HAP-1 (cell line): ENCODE data around the gene CASR.

ENCODE experiments used
- DNase-seq, 2 experiments: peaks; one replicate each; pipeline ENCODE4 v3.0.0-alpha.2; 2016 to 2020; ENCODE audit warnings: low spot score in 2 of 2
- H3K27me3 ChIP-seq: fragments of 250-450 bp; sonication (Bioruptor Pico); 2 replicates; pipeline ENCODE4 v1.5.1; 2020; ENCODE audit warnings: low read depth, mild to moderate bottlenecking, moderate library complexity
- H3K36me3 ChIP-seq: fragments of 250-450 bp; sonication (Bioruptor Pico); replicated peaks from 2 replicates; pipeline ENCODE4 v1.5.1; 2020; ENCODE audit warnings: mild to moderate bottlenecking
- H3K4me1 ChIP-seq: fragments of 250-450 bp; sonication (Bioruptor Pico); 2 replicates; pipeline ENCODE4 v1.5.1; 2020; ENCODE audit warnings: mild to moderate bottlenecking
- H3K4me3 ChIP-seq: fragments of 250-450 bp; sonication (Bioruptor Pico); 2 replicates; pipeline ENCODE4 v1.5.1; 2020; ENCODE audit warnings: mild to moderate bottlenecking, moderate library complexity
- H3K9me3 ChIP-seq: fragments of 250-450 bp; sonication (Bioruptor Pico); 2 replicates; pipeline ENCODE4 v1.5.1; 2020; ENCODE audit warnings: mild to moderate bottlenecking, moderate library complexity
- in situ Hi-C: fragments of 300-500 bp; cut with MboI; formaldehyde crosslinking; loops from 3 replicates; pipeline ENCODE4 v1.14.3; 2020; ENCODE audit warnings: low sequenced_read_pairs, inconsistent platforms, mixed read lengths

Gene CASR

DNA sequence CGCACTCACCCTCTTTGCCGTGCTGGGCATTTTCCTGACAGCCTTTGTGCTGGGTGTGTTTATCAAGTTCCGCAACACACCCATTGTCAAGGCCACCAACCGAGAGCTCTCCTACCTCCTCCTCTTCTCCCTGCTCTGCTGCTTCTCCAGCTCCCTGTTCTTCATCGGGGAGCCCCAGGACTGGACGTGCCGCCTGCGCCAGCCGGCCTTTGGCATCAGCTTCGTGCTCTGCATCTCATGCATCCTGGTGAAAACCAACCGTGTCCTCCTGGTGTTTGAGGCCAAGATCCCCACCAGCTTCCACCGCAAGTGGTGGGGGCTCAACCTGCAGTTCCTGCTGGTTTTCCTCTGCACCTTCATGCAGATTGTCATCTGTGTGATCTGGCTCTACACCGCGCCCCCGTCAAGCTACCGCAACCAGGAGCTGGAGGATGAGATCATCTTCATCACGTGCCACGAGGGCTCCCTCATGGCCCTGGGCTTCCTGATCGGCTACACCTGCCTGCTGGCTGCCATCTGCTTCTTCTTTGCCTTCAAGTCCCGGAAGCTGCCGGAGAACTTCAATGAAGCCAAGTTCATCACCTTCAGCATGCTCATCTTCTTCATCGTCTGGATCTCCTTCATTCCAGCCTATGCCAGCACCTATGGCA is 100.5 kb downstream of the CASR start:
- Histone ChIP-seq H3K27me3 (peaks cover 4% of the 10 kb centered on the region; the same call in 1 of the 2 replicates), H3K9me3 (no peaks in the 10 kb centered on the region), H3K36me3 (no peaks in the 10 kb centered on the region), H3K4me3 (no peak overlapping the region), H3K4me1 (no peaks in the 10 kb centered on the region)
- no peak for DNase-seq
- in situ Hi-C loops = no loop called here

DNA sequence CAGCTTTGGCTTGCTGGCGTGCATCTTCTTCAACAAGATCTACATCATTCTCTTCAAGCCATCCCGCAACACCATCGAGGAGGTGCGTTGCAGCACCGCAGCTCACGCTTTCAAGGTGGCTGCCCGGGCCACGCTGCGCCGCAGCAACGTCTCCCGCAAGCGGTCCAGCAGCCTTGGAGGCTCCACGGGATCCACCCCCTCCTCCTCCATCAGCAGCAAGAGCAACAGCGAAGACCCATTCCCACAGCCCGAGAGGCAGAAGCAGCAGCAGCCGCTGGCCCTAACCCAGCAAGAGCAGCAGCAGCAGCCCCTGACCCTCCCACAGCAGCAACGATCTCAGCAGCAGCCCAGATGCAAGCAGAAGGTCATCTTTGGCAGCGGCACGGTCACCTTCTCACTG is 101.0 kb downstream of the CASR start:
- Histone ChIP-seq H3K27me3 (peaks cover 4% of the 10 kb centered on the region; the same call in 1 of the 2 replicates), H3K4me3 (no peak overlapping the region), H3K9me3 (no peaks in the 10 kb centered on the region), H3K4me1 (no peaks in the 10 kb centered on the region), H3K36me3 (no peaks in the 10 kb centered on the region)
- DNase-seq = no peak
- in situ Hi-C loops = no loop called here

DNA sequence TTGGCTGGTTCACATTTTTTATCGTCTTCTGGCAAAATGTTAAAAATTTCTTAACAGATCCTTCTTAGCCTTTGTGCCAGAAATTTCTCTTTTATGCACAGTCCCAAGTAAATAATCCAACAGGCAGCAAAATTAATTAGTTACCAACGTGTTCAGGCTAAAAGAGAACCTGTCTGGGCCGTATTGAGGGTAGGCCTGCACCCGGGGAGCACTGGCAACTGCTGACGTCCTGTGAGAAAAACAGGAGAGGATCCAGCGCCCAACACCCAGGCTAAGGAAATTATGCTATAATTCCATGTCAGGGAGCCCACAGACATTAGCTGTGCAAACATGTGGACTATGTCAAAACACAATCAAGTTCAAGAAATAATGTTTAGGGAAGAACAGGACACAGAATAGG is 110.9 kb downstream of the CASR start:
- no peak for DNase-seq
- H3K4me1 ChIP-seq = no peaks in the 10 kb centered on the region
- in situ Hi-C loops = no loop called here
- no peaks in the 10 kb centered on the region for H3K36me3 ChIP-seq
- H3K27me3 ChIP-seq = no peaks in the 10 kb centered on the region
- no peaks in the 10 kb centered on the region for H3K9me3 ChIP-seq
- no peak overlapping the region for H3K4me3 ChIP-seq

DNA sequence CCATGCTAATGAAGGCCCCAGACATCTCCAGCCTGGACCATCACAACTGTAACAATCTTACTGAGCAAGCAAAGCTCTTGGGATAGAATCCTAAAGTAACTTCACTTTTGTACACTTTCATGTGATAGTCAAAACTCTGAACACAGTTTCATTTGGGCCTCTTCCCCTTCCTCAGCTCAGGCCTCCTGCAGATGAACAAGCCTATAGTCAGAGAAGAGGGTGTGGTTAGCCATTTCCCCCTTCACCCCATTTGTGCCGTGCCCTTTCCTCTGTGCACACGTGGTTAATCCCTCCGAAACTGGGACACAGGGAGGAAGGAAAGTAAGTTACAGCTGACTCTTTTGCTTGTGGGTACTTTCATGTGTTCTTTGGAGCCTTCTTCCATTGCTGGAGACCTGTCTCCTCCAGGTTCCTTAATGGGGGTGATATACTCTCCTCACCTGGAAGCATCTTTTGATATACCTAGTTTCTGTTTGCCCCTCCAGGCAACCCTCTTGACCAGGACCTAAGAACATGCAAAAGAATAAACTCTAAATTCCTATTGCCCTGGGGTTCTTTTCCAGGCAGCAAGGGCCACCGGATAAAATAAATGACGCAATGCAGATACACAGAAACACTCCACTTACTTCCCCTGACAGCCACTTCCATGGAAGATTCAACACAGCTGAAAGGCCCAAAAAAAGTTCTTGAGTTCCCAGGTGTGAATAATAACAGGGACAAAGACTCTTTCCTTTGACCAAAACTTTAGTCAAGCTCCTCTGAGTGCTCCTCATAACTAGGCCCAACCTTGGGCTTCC is 112.0 kb downstream of the CASR start:
- no peaks in the 10 kb centered on the region for H3K27me3 ChIP-seq
- in situ Hi-C loops = no loop called here
- no peak for DNase-seq

DNA sequence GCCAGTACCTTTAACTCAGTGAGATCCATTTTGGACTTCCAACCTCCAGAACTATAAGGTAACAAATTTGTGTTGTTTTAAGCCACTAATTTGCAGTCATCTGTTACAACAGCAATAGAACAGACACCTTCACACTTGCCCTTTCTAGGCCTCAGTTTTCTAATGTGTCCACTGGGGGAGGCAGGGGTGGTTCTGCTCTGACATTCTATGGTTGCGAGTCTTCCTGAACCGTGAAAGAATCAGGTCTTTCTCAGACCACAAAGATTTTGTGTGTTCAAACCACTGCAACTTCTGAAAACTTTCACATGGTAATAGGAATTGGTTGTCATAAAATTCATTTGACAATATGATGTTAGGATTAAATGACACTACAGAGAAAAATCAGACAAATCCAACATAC is 114.8 kb downstream of the CASR start:
- Histone ChIP-seq H3K36me3 (no peaks in the 10 kb centered on the region), H3K27me3 (no peaks in the 10 kb centered on the region), H3K9me3 (no peaks in the 10 kb centered on the region), H3K4me3 (no peak overlapping the region), H3K4me1 (no peaks in the 10 kb centered on the region)
- no peak for DNase-seq
- in situ Hi-C loops = no loop called here

More for the DNA sequence above, 112.0 kb downstream of the CASR start:
- Histone ChIP-seq H3K36me3 (no peaks in the 10 kb centered on the region), H3K9me3 (no peaks in the 10 kb centered on the region), H3K4me1 (no peaks in the 10 kb centered on the region), H3K4me3 (no peak overlapping the region)

DNA sequence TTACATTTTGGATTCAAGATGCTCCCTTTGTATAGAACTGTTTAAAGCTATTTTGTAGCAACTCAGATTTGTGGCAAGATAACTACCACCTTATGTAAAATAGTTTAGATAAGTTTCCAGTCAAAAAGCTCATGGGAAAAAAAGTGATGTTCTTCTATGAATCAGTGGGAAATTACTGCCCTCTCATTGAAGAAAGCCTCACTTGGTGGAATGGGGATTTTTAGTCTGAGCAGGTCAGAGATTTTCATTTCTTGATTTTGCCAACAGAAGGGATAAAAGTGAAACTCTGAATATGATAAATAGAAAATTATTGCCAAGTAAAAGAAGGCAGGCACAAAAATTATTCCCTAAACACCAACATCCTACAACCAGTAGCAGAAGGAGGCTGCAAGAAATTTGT is 115.7 kb downstream of the CASR start:
- H3K27me3 ChIP-seq = no peaks in the 10 kb centered on the region
- H3K36me3 ChIP-seq = no peaks in the 10 kb centered on the region
- in situ Hi-C loops = no loop called here
- H3K9me3 ChIP-seq = no peaks in the 10 kb centered on the region
- no peak for DNase-seq
- no peak overlapping the region for H3K4me3 ChIP-seq
- H3K4me1 ChIP-seq = no peaks in the 10 kb centered on the region

DNA sequence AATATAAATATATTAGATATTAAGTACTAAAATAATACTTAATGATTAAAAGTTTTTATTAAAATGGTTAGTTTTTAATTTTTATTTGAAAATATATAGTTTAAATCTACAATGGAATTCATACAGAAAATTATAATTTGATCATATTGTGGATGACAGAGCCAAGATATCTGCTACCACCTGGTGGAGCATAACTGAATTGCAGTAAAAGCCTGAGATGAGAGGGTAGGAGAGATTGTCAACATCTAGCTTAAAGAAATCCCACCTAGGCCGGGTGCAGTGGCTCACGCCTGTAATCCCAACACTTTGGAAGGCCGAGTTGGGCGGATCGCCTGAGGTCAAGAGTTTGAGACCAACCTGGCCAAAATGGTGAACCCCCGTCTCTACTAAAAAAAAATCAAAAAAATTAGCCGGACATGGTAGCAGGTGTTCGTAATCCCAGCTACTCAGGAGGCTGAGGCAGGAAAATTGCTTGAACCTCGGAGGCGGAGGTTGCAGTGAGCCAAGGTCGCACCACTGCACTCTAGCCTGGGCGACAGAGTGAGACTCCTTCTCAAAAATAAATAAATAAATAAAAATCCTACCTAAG is 116.5 kb downstream of the CASR start:
- Histone ChIP-seq H3K9me3 (no peaks in the 10 kb centered on the region), H3K27me3 (no peaks in the 10 kb centered on the region), H3K4me1 (no peaks in the 10 kb centered on the region), H3K4me3 (no peak overlapping the region), H3K36me3 (no peaks in the 10 kb centered on the region)
- DNase-seq = peak in 1 of 2 experiments; percentile 32
- in situ Hi-C loops = no loop called here

DNA sequence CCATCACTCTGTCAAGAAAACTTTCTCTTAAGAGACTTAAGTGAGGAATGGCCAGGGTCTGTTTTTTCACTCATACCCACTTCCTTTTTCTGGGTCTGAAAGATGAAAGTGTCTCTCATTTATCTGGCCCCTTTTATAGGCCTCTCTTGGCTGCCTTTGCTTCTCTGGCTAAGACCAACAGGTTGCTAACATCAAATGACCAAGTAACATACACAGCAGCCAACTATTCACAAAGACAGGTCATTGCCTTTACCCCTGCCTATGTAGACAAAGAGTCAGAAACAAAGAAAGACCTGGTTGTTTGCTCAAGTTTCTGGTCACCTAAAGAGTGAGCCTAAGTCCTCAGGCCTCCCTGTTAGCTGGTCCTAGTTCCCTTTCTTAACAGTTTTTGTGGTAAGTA is 117.6 kb downstream of the CASR start:
- in situ Hi-C loops = no loop called here
- no peaks in the 10 kb centered on the region for H3K36me3 ChIP-seq
- H3K9me3 ChIP-seq = no peaks in the 10 kb centered on the region
- no peak for DNase-seq
- H3K27me3 ChIP-seq = no peaks in the 10 kb centered on the region
- no peak overlapping the region for H3K4me3 ChIP-seq
- no peaks in the 10 kb centered on the region for H3K4me1 ChIP-seq

DNA sequence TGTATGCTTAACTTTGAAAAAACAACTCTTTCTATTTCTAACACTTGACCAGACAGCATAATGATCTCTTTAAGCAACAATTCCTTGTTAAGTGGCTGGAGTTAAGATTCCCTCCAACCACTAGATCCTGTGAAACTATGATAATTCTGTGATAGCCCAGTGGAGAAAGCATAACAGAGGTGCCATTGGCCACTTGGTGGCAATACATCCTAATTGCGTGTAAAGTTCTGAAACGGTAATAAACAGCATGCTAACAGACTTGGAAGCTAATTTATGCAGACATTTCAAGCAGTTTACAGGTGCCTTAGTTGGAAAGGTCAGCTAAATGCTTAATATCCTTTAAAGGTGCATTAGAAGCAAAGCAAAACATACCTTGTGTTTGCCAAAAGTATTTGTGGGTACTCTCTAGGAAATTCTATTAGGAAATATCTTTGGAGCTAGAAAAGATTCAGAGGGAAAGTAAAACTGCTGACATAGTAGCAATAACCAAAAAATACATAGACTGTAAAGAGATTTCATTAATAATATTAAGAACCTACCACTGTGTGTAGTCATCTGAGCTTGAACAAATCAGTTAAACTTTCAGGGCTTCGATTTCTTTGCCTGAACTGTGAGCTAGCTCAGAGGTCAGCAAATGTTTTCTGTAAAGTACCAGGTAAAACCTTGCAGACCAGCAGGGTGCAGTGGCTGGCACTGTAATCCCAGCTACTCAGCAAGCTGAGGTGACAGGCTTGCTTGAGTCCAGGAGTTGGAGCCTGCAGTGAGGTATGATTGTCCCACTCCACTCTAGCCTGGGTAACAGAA is 122.6 kb downstream of the CASR start:
- Histone ChIP-seq H3K27me3 (peaks cover 6% of the 10 kb centered on the region; the same call in 1 of the 2 replicates), H3K36me3 (no peaks in the 10 kb centered on the region), H3K4me1 (no peaks in the 10 kb centered on the region), H3K9me3 (no peaks in the 10 kb centered on the region), H3K4me3 (no peak overlapping the region)
- no peak for DNase-seq
- in situ Hi-C loops = no loop called here

DNA sequence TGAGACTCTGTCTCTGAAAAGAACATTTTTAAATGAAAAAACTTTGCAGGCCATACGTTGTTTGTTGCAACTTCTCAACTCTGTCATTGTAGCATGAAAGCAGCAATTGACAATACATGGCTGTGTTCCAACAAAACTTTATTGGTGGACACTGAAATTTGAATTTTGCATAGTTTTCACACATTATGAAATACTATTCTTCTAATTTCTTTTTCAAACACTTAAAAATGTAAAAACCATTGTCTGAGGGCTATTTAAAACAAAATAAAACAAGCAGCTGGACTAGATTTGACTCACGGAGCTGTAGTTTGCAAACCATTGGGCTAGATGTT is 123.1 kb downstream of the CASR start:
- in situ Hi-C loops = no loop called here

DNA sequence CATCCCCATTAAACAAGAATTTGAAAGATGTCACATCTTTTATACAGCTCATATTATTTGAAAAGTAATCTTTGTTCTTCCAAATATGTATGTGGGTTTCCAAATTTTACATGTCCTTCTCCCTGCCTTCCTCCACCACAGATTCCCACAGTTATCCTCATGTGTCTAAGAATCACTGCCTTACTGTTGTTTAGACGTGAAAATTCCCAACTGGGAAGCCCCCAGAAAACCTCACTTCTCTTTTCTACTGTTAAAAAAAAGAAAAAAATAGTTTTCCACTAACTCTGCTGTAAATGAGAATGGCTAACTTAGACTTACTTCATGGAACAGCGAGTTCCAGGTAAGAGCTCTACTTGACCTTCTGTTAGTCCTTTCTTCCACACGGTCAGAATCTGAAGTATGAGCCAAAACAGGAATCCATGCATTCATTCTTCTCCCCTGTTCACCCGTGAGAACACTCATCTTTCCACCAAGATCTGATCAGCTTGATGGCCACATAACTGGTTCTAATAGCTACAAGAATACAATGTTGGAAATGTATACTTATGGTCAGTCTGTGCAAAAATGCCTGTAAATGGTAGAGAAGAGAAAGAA is 123.7 kb downstream of the CASR start:
- in situ Hi-C loops = no loop called here
- Histone ChIP-seq H3K4me3 (no peak overlapping the region), H3K9me3 (no peaks in the 10 kb centered on the region), H3K27me3 (peaks cover 7% of the 10 kb centered on the region; the same call in 1 of the 2 replicates), H3K4me1 (no peaks in the 10 kb centered on the region), H3K36me3 (no peaks in the 10 kb centered on the region)
- no peak for DNase-seq

More for the DNA sequence above, 123.1 kb downstream of the CASR start:
- H3K9me3 ChIP-seq = no peaks in the 10 kb centered on the region
- H3K27me3 ChIP-seq = peaks cover 7% of the 10 kb centered on the region; the same call in 1 of the 2 replicates
- no peak overlapping the region for H3K4me3 ChIP-seq
- H3K36me3 ChIP-seq = no peaks in the 10 kb centered on the region
- DNase-seq = no peak
- no peaks in the 10 kb centered on the region for H3K4me1 ChIP-seq

DNA sequence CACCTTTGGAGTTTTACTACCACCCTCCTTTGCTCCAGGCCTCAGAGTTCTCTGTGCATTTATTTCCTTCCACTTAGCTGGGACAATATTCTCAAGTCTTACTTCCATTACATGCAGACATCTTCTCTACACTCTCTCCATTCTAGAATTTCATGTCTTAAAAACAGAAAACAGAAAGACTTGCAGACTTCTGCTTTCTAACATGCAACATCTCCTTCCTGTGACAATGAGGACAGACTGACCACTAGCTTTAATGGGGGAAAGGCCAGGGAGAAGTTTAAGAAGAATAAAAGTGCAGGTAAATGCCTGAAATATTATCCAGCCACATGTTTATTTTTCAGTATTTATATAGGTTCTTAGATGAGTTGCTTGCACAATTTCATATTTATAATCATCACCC is 124.5 kb downstream of the CASR start:
- H3K27me3 ChIP-seq = peaks cover 7% of the 10 kb centered on the region; the same call in 1 of the 2 replicates
- H3K4me1 ChIP-seq = no peaks in the 10 kb centered on the region
- DNase-seq = no peak
- in situ Hi-C loops = no loop called here
- no peaks in the 10 kb centered on the region for H3K9me3 ChIP-seq
- H3K4me3 ChIP-seq = no peak overlapping the region
- H3K36me3 ChIP-seq = no peaks in the 10 kb centered on the region

DNA sequence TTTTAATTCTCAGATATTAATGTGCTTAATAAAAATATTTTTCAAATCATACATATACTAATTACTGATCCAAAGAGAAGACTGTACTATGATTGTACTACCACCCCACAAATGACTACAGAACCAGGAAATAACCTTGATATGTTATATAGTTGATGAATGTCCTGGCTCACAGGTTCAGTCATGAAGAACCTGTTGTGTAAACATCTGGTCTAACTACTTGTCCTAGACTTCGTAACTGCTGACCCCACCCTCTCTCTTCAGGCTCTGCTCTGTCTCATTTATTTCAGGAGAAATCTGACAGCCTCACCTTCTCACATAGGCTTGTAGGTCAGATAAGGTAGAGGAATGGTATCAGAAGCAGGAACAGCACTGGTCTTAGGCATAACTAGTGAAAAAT is 126.9 kb downstream of the CASR start:
- no peak for DNase-seq
- no peaks in the 10 kb centered on the region for H3K4me1 ChIP-seq

More for the DNA sequence above, 126.9 kb downstream of the CASR start:
- H3K9me3 ChIP-seq = no peaks in the 10 kb centered on the region
- H3K27me3 ChIP-seq = peaks cover 12% of the 10 kb centered on the region
- in situ Hi-C loops = no loop called here
- no peaks in the 10 kb centered on the region for H3K36me3 ChIP-seq
- no peak overlapping the region for H3K4me3 ChIP-seq
